ENCODE measurements around the gene HOGA1. TPM values are rescaled to one million over a fixed set of nuclear protein-coding genes. Genes with fewer than 3 reads are reported as not detected.
"Not testable (repeated sequence)": the region's sequence is repeated elsewhere in the genome, so short reads cannot be mapped to it uniquely, and the experiment has no call there.

Gene HOGA1
- total RNA-seq, 2 experiments from 2014 or later: not detected

- DNase-seq; CTCF ChIA-PET; H3K27me3 Mint-ChIP-seq; H3K4me1 Mint-ChIP-seq (ENCODE audit: low read depth); POLR2A ChIA-PET; intact Hi-C loops (cut with micrococcal nuclease); H3K4me3 Mint-ChIP-seq; H3K9me3 Mint-ChIP-seq; H3K36me3 Mint-ChIP-seq; H3K27ac Mint-ChIP-seq: not testable (repeated sequence)
These were observed 22.7 kb upstream of the HOGA1 start for GRCh38 chr10:97561386-97562077.

- POLR2A ChIA-PET; intact Hi-C loops (cut with micrococcal nuclease); H3K27ac Mint-ChIP-seq; CTCF ChIA-PET; H3K4me1 Mint-ChIP-seq (ENCODE audit: low read depth); DNase-seq; H3K36me3 Mint-ChIP-seq; H3K27me3 Mint-ChIP-seq; H3K4me3 Mint-ChIP-seq; H3K9me3 Mint-ChIP-seq: not testable (repeated sequence)
These were observed 21.9 kb upstream of the HOGA1 start for GRCh38 chr10:97562329-97562728.

GRCh38 chr10:97563337-97563736, 20.9 kb upstream of the HOGA1 start:
- CTCF ChIA-PET: no interaction called here

GRCh38 chr10:97564776-97565175, 19.4 kb upstream of the HOGA1 start:
- H3K9me3 Mint-ChIP-seq: no peaks in the 10 kb centered on the region
- no peak overlapping the region for H3K27ac Mint-ChIP-seq
- ChIA-PET POLR2A (no interaction called here), CTCF (interaction anchor here (1.5 kb wide), 1 partner anchor 11 kb away, joined by 5 read pairs; no protein-coding TSS in a partner anchor)
- H3K36me3 Mint-ChIP-seq: no peaks in the 10 kb centered on the region
- intact Hi-C loops (cut with micrococcal nuclease): no loop called here
- peaks cover 8% of the 10 kb centered on the region for H3K4me1 Mint-ChIP-seq (ENCODE audit: low read depth)
- DNase-seq: no peak
- no peak overlapping the region for H3K4me3 Mint-ChIP-seq
- H3K27me3 Mint-ChIP-seq: no peaks in the 10 kb centered on the region

More at GRCh38 chr10:97563337-97563736, 20.9 kb upstream of the HOGA1 start:
- Mint-ChIP-seq H3K4me1 (ENCODE audit: low read depth) (peaks cover 8% of the 10 kb centered on the region), H3K27ac (no peak overlapping the region), H3K27me3 (no peaks in the 10 kb centered on the region), H3K36me3 (no peaks in the 10 kb centered on the region), H3K9me3 (no peaks in the 10 kb centered on the region), H3K4me3 (no peak overlapping the region)
- intact Hi-C loops (cut with micrococcal nuclease): no loop called here
- POLR2A ChIA-PET: no interaction called here
- no peak for DNase-seq

- no peaks in the 10 kb centered on the region for H3K27me3 Mint-ChIP-seq
- H3K36me3 Mint-ChIP-seq: no peaks in the 10 kb centered on the region
- ChIA-PET CTCF (interaction anchor here (2.7 kb wide), 1 partner anchor 13 kb away, joined by 8 read pairs; no protein-coding TSS in a partner anchor), POLR2A (no interaction called here)
- intact Hi-C loops (cut with micrococcal nuclease): no loop called here
- no peak overlapping the region for H3K27ac Mint-ChIP-seq
- no peaks in the 10 kb centered on the region for H3K9me3 Mint-ChIP-seq
- DNase-seq: peak; percentile 18
- H3K4me1 Mint-ChIP-seq (ENCODE audit: low read depth): peaks cover 4% of the 10 kb centered on the region
- no peak overlapping the region for H3K4me3 Mint-ChIP-seq
These were observed 17.7 kb upstream of the HOGA1 start for GRCh38 chr10:97566336-97566996.

- Mint-ChIP-seq H3K4me1 (ENCODE audit: low read depth) (peaks cover 4% of the 10 kb centered on the region), H3K27me3 (no peaks in the 10 kb centered on the region)
- CTCF ChIA-PET: interaction anchor here (0.6 to 2.7 kb wide), 2 partner anchors 14 to 134 kb away, joined by 4 to 8 read pairs; no protein-coding TSS in a partner anchor
These were observed 16.3 kb upstream of the HOGA1 start for GRCh38 chr10:97567891-97568290.

GRCh38 chr10:97570146-97570788, 13.9 kb upstream of the HOGA1 start:
- CTCF ChIA-PET: interaction anchor here (1.6 to 3.0 kb wide), 2 partner anchors 17 to 36 kb away, joined by 4 to 18 read pairs; no protein-coding TSS in a partner anchor
- Mint-ChIP-seq H3K27me3 (no peaks in the 10 kb centered on the region), H3K36me3 (no peaks in the 10 kb centered on the region), H3K4me1 (ENCODE audit: low read depth) (peaks cover 4% of the 10 kb centered on the region), H3K9me3 (no peaks in the 10 kb centered on the region), H3K4me3 (no peak overlapping the region), H3K27ac (no peak overlapping the region)
- POLR2A ChIA-PET: no interaction called here
- no peak for DNase-seq
- intact Hi-C loops (cut with micrococcal nuclease): loop anchor here (10.0 kb wide), 1 partner anchor 165 kb away; the partner anchor contains the start of gene ZFYVE27

More at GRCh38 chr10:97567891-97568290, 16.3 kb upstream of the HOGA1 start:
- intact Hi-C loops (cut with micrococcal nuclease): no loop called here
- no peaks in the 10 kb centered on the region for H3K9me3 Mint-ChIP-seq
- H3K36me3 Mint-ChIP-seq: no peaks in the 10 kb centered on the region
- no peak overlapping the region for H3K27ac Mint-ChIP-seq
- no peak for DNase-seq
- H3K4me3 Mint-ChIP-seq: no peak overlapping the region
- POLR2A ChIA-PET: no interaction called here

GRCh38 chr10:97570789-97571471, 13.3 kb upstream of the HOGA1 start:
- intact Hi-C loops (cut with micrococcal nuclease): loop anchor here (10.0 kb wide), 1 partner anchor 164 kb away; the partner anchor contains the start of gene ZFYVE27
- no peak for DNase-seq
- CTCF ChIA-PET: interaction anchor here (1.0 to 3.0 kb wide), 16 partner anchors 12 to 166 kb away, joined by 3 to 18 read pairs (median 4); partner anchors contain the start of genes HOGA1, MORN4 and ZFYVE27
- Mint-ChIP-seq H3K4me3 (no peak overlapping the region), H3K36me3 (no peaks in the 10 kb centered on the region), H3K4me1 (ENCODE audit: low read depth) (peaks cover 4% of the 10 kb centered on the region), H3K27me3 (no peaks in the 10 kb centered on the region), H3K27ac (no peak overlapping the region), H3K9me3 (no peaks in the 10 kb centered on the region)
- POLR2A ChIA-PET: no interaction called here

GRCh38 chr10:97571622-97572021, 12.6 kb upstream of the HOGA1 start:
- DNase-seq: no peak
- Mint-ChIP-seq H3K9me3 (no peaks in the 10 kb centered on the region), H3K4me1 (ENCODE audit: low read depth) (peaks cover 2% of the 10 kb centered on the region), H3K4me3 (no peak overlapping the region), H3K36me3 (no peaks in the 10 kb centered on the region), H3K27ac (no peak overlapping the region), H3K27me3 (no peaks in the 10 kb centered on the region)
- POLR2A ChIA-PET: no interaction called here
- intact Hi-C loops (cut with micrococcal nuclease): loop anchor here (2.0 to 10.0 kb wide), 3 partner anchors 41 to 163 kb away; partner anchors contain the start of genes PI4K2A and ZFYVE27
- CTCF ChIA-PET: interaction anchor here (0.6 to 3.0 kb wide), 30 partner anchors 12 to 498 kb away, joined by 3 to 18 read pairs (median 4); partner anchors contain the start of genes AVPI1, HOGA1, MORN4 and PI4K2A

- H3K4me1 Mint-ChIP-seq (ENCODE audit: low read depth): no peaks in the 10 kb centered on the region
- intact Hi-C loops (cut with micrococcal nuclease): loop anchor here (2.0 to 10.0 kb wide), 3 partner anchors 40 to 162 kb away; partner anchors contain the start of genes PI4K2A and ZFYVE27
- H3K27ac Mint-ChIP-seq: no peak within 1 kb of the TSS
- H3K9me3 Mint-ChIP-seq: no peaks in the 10 kb centered on the region
- ChIA-PET CTCF (interaction anchor here (0.6 to 3.0 kb wide), 30 partner anchors 12 to 499 kb away, joined by 3 to 18 read pairs (median 4); partner anchors contain the start of genes AVPI1, HOGA1, PI4K2A and ZFYVE27), POLR2A (no interaction called here)
- peak; percentile 70 for DNase-seq
- no peaks in the 10 kb centered on the region for H3K27me3 Mint-ChIP-seq
- no peaks in the 10 kb centered on the region for H3K36me3 Mint-ChIP-seq
- H3K4me3 Mint-ChIP-seq: no peak within 1 kb of the TSS
These were observed 11.8 kb upstream of the HOGA1 start, which contains the start of gene ANKRD2 for GRCh38 chr10:97572214-97572989. ANKRD2 (plus strand) TSS chr10:97572779; CDS start chr10:97572789, 10 bp downstream.

- H3K4me1 Mint-ChIP-seq (ENCODE audit: low read depth): no peaks in the 10 kb centered on the region
- no peaks in the 10 kb centered on the region for H3K27me3 Mint-ChIP-seq
- intact Hi-C loops (cut with micrococcal nuclease): loop anchor here (2.0 to 10.0 kb wide), 3 partner anchors 40 to 162 kb away; partner anchors contain the start of genes PI4K2A and ZFYVE27
These were observed 11.2 kb upstream of the HOGA1 start for GRCh38 chr10:97573021-97573420.

More at GRCh38 chr10:97573021-97573420, 11.2 kb upstream of the HOGA1 start:
- Mint-ChIP-seq H3K36me3 (no peaks in the 10 kb centered on the region), H3K4me3 (no peak overlapping the region), H3K9me3 (no peaks in the 10 kb centered on the region), H3K27ac (no peak overlapping the region)
- ChIA-PET CTCF (interaction anchor here (1.0 to 2.0 kb wide), 6 partner anchors 19 to 161 kb away, joined by 3 to 16 read pairs (median 6); partner anchors contain the start of gene PI4K2A), POLR2A (no interaction called here)
- DNase-seq: no peak

All from activated CD4-positive, alpha-beta memory T cell treated with anti-CD3 and anti-CD28 coated beads for 36 hours (primary cell).